D341Med (cell line): ENCODE results near the gene KLK4.

Experiments used
- DNase-seq: peaks from one replicate; pipeline ENCODE4 v3.0.0; 2012; ENCODE audit warnings: low spot score

KLK4 gene

DNA sequence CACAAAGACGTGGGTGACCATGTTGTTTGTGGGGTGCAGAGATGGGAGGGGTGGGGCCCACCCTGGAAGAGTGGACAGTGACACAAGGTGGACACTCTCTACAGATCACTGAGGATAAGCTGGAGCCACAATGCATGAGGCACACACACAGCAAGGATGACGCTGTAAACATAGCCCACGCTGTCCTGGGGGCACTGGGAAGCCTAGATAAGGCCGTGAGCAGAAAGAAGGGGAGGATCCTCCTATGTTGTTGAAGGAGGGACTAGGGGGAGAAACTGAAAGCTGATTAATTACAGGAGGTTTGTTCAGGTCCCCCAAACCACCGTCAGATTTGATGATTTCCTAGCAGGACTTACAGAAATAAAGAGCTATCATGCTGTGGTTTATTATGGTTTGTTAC, 32.3 kb downstream of the KLK4 start:
- DNase-seq = no peak

GRCh38 chr19:50877338-50877737, 33.9 kb downstream of the KLK4 start:
- no peak for DNase-seq

GRCh38 chr19:50876456-50876855, 34.7 kb downstream of the KLK4 start:
- DNase-seq = no peak

GRCh38 chr19:50875795-50876422, 35.3 kb downstream of the KLK4 start:
- DNase-seq = no peak

GRCh38 chr19:50874211-50874610, 37.0 kb downstream of the KLK4 start:
- DNase-seq = no peak

DNA sequence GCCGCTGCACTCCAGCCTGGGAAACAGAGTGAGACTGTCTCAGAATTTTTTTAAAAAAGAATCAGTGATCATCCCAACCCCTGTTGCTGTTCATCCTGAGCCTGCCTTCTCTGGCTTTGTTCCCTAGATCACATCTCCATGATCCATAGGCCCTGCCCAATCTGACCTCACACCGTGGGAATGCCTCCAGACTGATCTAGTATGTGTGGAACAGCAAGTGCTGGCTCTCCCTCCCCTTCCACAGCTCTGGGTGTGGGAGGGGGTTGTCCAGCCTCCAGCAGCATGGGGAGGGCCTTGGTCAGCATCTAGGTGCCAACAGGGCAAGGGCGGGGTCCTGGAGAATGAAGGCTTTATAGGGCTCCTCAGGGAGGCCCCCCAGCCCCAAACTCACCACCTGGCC, 38.1 kb downstream of the KLK4 start, which contains the start of gene KLK2:
Gene KLK2, plus strand, starts transcription at position 384 of the 400 bp plus-strand sequence. CDS start 35 bp downstream, outside the sequence.
- DNase-seq = no peak

GRCh38 chr19:50870417-50871089, 40.6 kb downstream of the KLK4 start:
- DNase-seq = no peak

DNA sequence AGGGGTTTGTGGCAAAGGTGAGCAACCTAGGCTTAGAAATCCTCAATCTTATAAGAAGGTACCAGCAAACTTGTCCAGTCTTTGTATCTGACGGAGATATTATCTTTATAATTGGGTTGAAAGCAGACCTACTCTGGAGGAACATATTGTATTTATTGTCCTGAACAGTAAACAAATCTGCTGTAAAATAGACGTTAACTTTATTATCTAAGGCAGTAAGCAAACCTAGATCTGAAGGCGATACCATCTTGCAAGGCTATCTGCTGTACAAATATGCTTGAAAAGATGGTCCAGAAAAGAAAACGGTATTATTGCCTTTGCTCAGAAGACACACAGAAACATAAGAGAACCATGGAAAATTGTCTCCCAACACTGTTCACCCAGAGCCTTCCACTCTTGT, 41.7 kb downstream of the KLK4 start:
- DNase-seq = no peak

- DNase-seq = no peak
Measured at GRCh38 chr19:50861496-50862286, 49.5 kb downstream of the KLK4 start.

DNA sequence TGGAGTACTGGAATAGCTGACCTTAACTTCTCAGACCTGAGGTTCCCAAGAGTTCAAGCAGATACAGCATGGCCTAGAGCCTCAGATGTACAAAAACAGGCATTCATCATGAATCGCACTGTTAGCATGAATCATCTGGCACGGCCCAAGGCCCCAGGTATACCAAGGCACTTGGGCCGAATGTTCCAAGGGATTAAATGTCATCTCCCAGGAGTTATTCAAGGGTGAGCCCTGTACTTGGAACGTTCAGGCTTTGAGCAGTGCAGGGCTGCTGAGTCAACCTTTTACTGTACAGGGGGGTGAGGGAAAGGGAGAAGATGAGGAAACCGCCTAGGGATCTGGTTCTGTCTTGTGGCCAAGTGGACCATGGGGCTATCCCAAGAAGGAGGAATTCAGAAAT, 50.2 kb downstream of the KLK4 start:
- no peak for DNase-seq

GRCh38 chr19:50859849-50860248, 51.3 kb downstream of the KLK4 start:
- no peak for DNase-seq

GRCh38 chr19:50858886-50859285, 52.3 kb downstream of the KLK4 start:
- no peak for DNase-seq

- no peak for DNase-seq
Measured at GRCh38 chr19:50857366-50857765, 53.8 kb downstream of the KLK4 start.
